Testis (tissue), 3 donors: ENCODE results near the gene PDE6G. TPM values are rescaled to one million over a fixed set of nuclear protein-coding genes. Genes with fewer than 3 reads are reported as not detected.
A peak's percentile ranks its signal among the peaks of the same experiment; 100 is the strongest.

Experiments used
- DNase-seq: peaks from one replicate; pipeline ENCODE4 v3.0.0-alpha.2; 2019
- H3K27ac ChIP-seq, 2 donors: fragments of 200-600 bp; sonication (generic); one replicate each; pipeline ENCODE4 v1.5.1; 2019
- H3K27me3 ChIP-seq: fragments of 200-600 bp; sonication (generic); one replicate; pipeline ENCODE4 v1.5.1; 2019
- H3K36me3 ChIP-seq: fragments of 200-600 bp; sonication (generic); one replicate; pipeline ENCODE4 v1.5.1; 2017; ENCODE audit warnings: low read depth; ENCODE audit errors: missing control alignments
- H3K4me1 ChIP-seq: fragments of 200-600 bp; sonication (generic); one replicate; pipeline ENCODE4 v1.5.1; 2019
- H3K4me3 ChIP-seq, 2 donors: fragments of 200-600 bp; sonication (generic); one replicate each; pipeline ENCODE4 v1.5.1; 2017 to 2019
- H3K9me3 ChIP-seq: fragments of 200-600 bp; sonication (generic); one replicate; pipeline ENCODE4 v1.5.1; 2017
- POLR2A ChIP-seq: fragments of 450-650 bp; IDR thresholded peaks from one replicate; pipeline ENCODE4 v1.6.1; 2017; ENCODE audit warnings: antibody characterized with exemption, mild to moderate bottlenecking, moderate library complexity
- WGBS, 2 donors: methylation state at CpG; one replicate each; pipeline ENCODE4 v1.1.5; 2018; 5-methylcytosine and 5-hydroxymethylcytosine counted together
- intact Hi-C: fragments of 100-400 bp; cut with DNase I; formaldehyde crosslinking; loops from one replicate; pipeline ENCODE4 v1.15.1; 2023; ENCODE audit warnings: low total_unique reads
- polyA plus RNA-seq: library from polyadenylated mRNA; stranded (reverse); fragments of 350-450 nt; fragmentation: Illumina TruSeq; extraction: RNeasy Lipid Tissue Mini Kit (QIAGEN cat#74804); gene quantifications from one replicate; pipeline ENCODE4 v1.2.3, GENCODE V29; 2014; ENCODE audit warnings: low read depth, low replicate concordance; ENCODE audit not compliant: insufficient read depth
- total RNA-seq, 2 donors: library from RNA; depleted of rRNA; stranded (reverse); fragments of >200 nt; gene quantifications; one replicate each; pipeline ENCODE4 v1.2.3, GENCODE V29; 2016
- TF ChIP-seq, protein P1 (sequence below), 3 experiments: fragments of 450-650 bp in 2 of 3; fragments of 200-600 bp in 1 of 3; sonication (generic) in 1 of 3; IDR thresholded peaks; one replicate each; pipeline ENCODE4 v1.5.1; 2016 to 2019; ENCODE audit warnings: antibody characterized with exemption in 3 of 3, mild to moderate bottlenecking in 2 of 3, moderate library complexity in 1 of 3

The PDE6G gene
- total and polyA plus RNA-seq, 3 donors from 2014 or later: 0.56 to 4.9 (median 1.0) TPM

DNA sequence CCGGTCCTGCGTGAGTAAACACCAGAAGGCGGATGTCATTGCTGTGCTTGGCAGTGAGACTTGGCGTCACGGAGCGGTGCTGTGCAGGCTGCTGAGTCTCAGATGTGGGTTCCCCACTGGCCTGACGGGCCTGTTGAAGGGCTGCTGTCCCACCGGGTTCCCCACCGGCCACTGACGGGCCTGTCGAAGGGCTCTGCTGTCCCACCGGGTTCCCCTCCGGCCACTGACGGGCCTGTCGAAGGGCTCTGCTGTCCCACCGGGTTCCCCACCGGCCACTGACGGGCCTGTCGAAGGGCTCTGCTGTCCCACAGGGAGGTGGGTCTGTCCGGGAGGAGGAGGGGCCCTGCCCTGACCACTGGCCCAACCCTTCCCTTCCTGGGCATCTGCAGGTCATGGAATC is 30.3 kb upstream of the PDE6G start:
- H3K27me3 ChIP-seq: no peaks in the 10 kb centered on the region
- intact Hi-C loops: no loop called here
- DNase-seq: no peak
- 93 to 94% methylated on average over 12 to 20 of the region's 20 CpGs for WGBS, 2 donors
- no peaks in the 10 kb centered on the region for H3K9me3 ChIP-seq
- TF ChIP-seq, protein P1, sequence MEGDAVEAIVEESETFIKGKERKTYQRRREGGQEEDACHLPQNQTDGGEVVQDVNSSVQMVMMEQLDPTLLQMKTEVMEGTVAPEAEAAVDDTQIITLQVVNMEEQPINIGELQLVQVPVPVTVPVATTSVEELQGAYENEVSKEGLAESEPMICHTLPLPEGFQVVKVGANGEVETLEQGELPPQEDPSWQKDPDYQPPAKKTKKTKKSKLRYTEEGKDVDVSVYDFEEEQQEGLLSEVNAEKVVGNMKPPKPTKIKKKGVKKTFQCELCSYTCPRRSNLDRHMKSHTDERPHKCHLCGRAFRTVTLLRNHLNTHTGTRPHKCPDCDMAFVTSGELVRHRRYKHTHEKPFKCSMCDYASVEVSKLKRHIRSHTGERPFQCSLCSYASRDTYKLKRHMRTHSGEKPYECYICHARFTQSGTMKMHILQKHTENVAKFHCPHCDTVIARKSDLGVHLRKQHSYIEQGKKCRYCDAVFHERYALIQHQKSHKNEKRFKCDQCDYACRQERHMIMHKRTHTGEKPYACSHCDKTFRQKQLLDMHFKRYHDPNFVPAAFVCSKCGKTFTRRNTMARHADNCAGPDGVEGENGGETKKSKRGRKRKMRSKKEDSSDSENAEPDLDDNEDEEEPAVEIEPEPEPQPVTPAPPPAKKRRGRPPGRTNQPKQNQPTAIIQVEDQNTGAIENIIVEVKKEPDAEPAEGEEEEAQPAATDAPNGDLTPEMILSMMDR (IDR thresholded peaks at IDR 0.05): no peak
- no peak for TF ChIP-seq POLR2A
- peaks cover 26% of the 10 kb centered on the region for H3K4me1 ChIP-seq
- H3K36me3 ChIP-seq: no peaks in the 10 kb centered on the region
- no peak overlapping the region for H3K4me3 ChIP-seq
- no peak overlapping the region for H3K27ac ChIP-seq

- DNase-seq: no peak
- Histone ChIP-seq H3K27me3 (no peaks in the 10 kb centered on the region), H3K27ac (no peak overlapping the region), H3K9me3 (no peaks in the 10 kb centered on the region), H3K4me3 (peak overlapping the region in 1 of 2 donors; percentile 99), H3K36me3 (no peaks in the 10 kb centered on the region), H3K4me1 (peaks cover 27% of the 10 kb centered on the region)
- TF ChIP-seq, protein P1 (IDR thresholded peaks at IDR 0.05): no peak
- no peak for TF ChIP-seq POLR2A
- intact Hi-C loops: no loop called here
- WGBS, 2 donors: 61 to 80% methylated on average over 12 of the region's 12 CpGs
Observed at GRCh38 chr17:81685108-81685507, 28.8 kb upstream of the PDE6G start.

DNA sequence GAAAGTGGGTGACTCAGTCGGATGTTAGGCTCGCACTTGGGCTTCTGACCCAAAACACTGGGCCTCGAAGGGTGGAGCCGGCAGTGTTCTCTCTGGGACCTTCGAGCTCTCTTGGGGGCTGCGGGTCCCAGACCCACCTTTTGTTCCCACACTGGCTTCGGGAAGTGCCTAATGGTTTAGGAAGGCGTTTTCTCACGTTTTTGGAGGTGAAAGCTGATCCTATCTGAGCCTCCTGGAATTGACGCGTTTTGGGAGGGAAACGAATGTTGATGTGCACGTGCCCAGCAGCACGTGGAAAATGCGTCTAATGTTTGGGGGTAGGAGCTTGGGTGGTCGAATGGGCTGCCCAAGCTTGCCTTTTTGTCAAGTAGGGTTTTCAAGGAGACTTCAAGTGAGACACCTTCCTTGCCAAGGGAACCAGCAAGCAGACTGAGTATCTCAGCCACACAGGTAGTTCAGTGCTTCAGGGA is 28.1 kb upstream of the PDE6G start:
- intact Hi-C loops: no loop called here
- H3K27ac ChIP-seq: peak overlapping the region; percentile 55 to 77
- H3K9me3 ChIP-seq: no peaks in the 10 kb centered on the region
- WGBS, 2 donors: 0 to 3% methylated on average over 10 to 16 of the region's 16 CpGs
- peak overlapping the region; percentile 97 to 99 for H3K4me3 ChIP-seq
- TF ChIP-seq POLR2A: no peak
- TF ChIP-seq, protein P1 (IDR thresholded peaks at IDR 0.05): no peak
- H3K27me3 ChIP-seq: no peaks in the 10 kb centered on the region
- peaks cover 27% of the 10 kb centered on the region for H3K4me1 ChIP-seq
- no peaks in the 10 kb centered on the region for H3K36me3 ChIP-seq
- no peak for DNase-seq

GRCh38 chr17:81683584-81684441 is 27.5 kb upstream of the PDE6G start, which contains the start of the genes ARL16 and HGS:
Gene ARL16 (minus strand): TSS chr17:81683797. CDS start chr17:81683753, 44 bp downstream.
Gene HGS (plus strand): TSS chr17:81684011. CDS start chr17:81684067, 56 bp downstream.
- Histone ChIP-seq H3K4me3 (peak within 1 kb of the TSS; percentile 97 to 99), H3K36me3 (no peaks in the 10 kb centered on the region), H3K4me1 (peaks cover 27% of the 10 kb centered on the region), H3K27ac (peak within 1 kb of the TSS; percentile 70 to 77), H3K9me3 (no peaks in the 10 kb centered on the region), H3K27me3 (no peaks in the 10 kb centered on the region)
- TF ChIP-seq POLR2A: no peak
- TF ChIP-seq, protein P1 (IDR thresholded peaks at IDR 0.05): no peak
- peak; percentile 99 for DNase-seq
- 0% methylated on average over 1 to 101 of the region's 112 CpGs for WGBS, 2 donors
- intact Hi-C loops: no loop called here
